Mesenchymal stem cell (in vitro differentiated cells and primary cell): ENCODE results near the gene FAM167B.
A peak's percentile ranks its signal among the peaks of the same experiment; 100 is the strongest.

Experiments used
- DNase-seq: peaks from one replicate; pipeline ENCODE4 v3.0.0-alpha.2; 2013
- H2AFZ ChIP-seq: one replicate; pipeline ENCODE4 v1.6.1; 2013; ENCODE audit warnings: low read depth, mild to moderate bottlenecking, control low read depth, inconsistent platforms, low read length, moderate library complexity
- H2AK5ac ChIP-seq: 2 replicates; pipeline ENCODE4 v1.6.1; 2013; ENCODE audit warnings: low read length, moderate library complexity, mild to moderate bottlenecking, inconsistent platforms; ENCODE audit not compliant: severe bottlenecking
- H2BK120ac ChIP-seq: one replicate; pipeline ENCODE4 v1.6.1; 2013; ENCODE audit warnings: low read depth, mild to moderate bottlenecking, inconsistent platforms, low read length, moderate library complexity
- H2BK12ac ChIP-seq, 2 experiments: one replicate each; pipeline ENCODE4 v1.6.1; 2013; ENCODE audit warnings: inconsistent platforms in 2 of 2, low read length in 2 of 2, mild to moderate bottlenecking in 2 of 2, moderate library complexity in 2 of 2, control low read depth in 1 of 2
- H2BK15ac ChIP-seq: one replicate; pipeline ENCODE4 v1.6.1; 2013; ENCODE audit warnings: mild to moderate bottlenecking, low read depth, inconsistent platforms; ENCODE audit not compliant: poor library complexity, severe bottlenecking
- H2BK5ac ChIP-seq: 2 replicates; pipeline ENCODE4 v1.6.1; 2013; ENCODE audit warnings: low read depth, mild to moderate bottlenecking, low read length, control low read depth, inconsistent platforms; ENCODE audit not compliant: poor library complexity, severe bottlenecking
- H3K14ac ChIP-seq, 2 experiments: one replicate each; pipeline ENCODE4 v1.6.1; 2013; ENCODE audit warnings: inconsistent platforms in 2 of 2, low read length in 2 of 2, control low read depth in 1 of 2, mild to moderate bottlenecking in 1 of 2, moderate library complexity in 1 of 2
- H3K18ac ChIP-seq, 2 experiments: one replicate each; pipeline ENCODE4 v1.6.1; 2013; ENCODE audit warnings: inconsistent platforms in 2 of 2, low read length in 2 of 2, control low read depth in 1 of 2, low read depth in 1 of 2, mild to moderate bottlenecking in 1 of 2
- H3K23ac ChIP-seq, 2 experiments: one replicate each; pipeline ENCODE4 v1.6.1; 2013; ENCODE audit warnings: inconsistent platforms in 2 of 2, low read length in 2 of 2, mild to moderate bottlenecking in 2 of 2, moderate library complexity in 2 of 2, control low read depth in 1 of 2
- H3K27ac ChIP-seq: 2 replicates; pipeline ENCODE4 v1.5.1; 2013; ENCODE audit warnings: mild to moderate bottlenecking, moderate library complexity, low read length, control low read depth, inconsistent platforms; ENCODE audit not compliant: poor library complexity, severe bottlenecking
- H3K27me3 ChIP-seq, 2 experiments: 2 replicates each; pipeline versions ENCODE4 v1.6.1 to v1.7.0; 2013; ENCODE audit warnings: low read length in 2 of 2, mild to moderate bottlenecking in 2 of 2, moderate library complexity in 2 of 2, control low read depth in 1 of 2, inconsistent platforms in 1 of 2; ENCODE audit not compliant: control insufficient read depth in 1 of 2, insufficient read depth in 1 of 2
- H3K36me3 ChIP-seq, 2 experiments: 2 replicates each; pipeline versions ENCODE4 v1.6.1 to v1.7.0; 2013; ENCODE audit warnings: low read length in 2 of 2, control low read depth in 1 of 2, inconsistent platforms in 1 of 2, low read depth in 1 of 2, mild to moderate bottlenecking in 1 of 2; ENCODE audit not compliant: insufficient read depth in 2 of 2, control insufficient read depth in 1 of 2
- H3K4ac ChIP-seq, 2 experiments: one replicate each; pipeline ENCODE4 v1.6.1; 2013; ENCODE audit warnings: inconsistent platforms in 2 of 2, low read length in 2 of 2, mild to moderate bottlenecking in 2 of 2, moderate library complexity in 2 of 2, control low read depth in 1 of 2, low read depth in 1 of 2
- H3K4me1 ChIP-seq: 2 replicates; pipeline ENCODE4 v1.6.1; 2013; ENCODE audit warnings: low read depth, low read length, control low read depth; ENCODE audit not compliant: control insufficient read depth, insufficient read depth
- H3K4me2 ChIP-seq: 2 replicates; pipeline ENCODE4 v1.6.1; 2013; ENCODE audit warnings: low read length, mild to moderate bottlenecking, inconsistent platforms; ENCODE audit not compliant: poor library complexity, severe bottlenecking
- H3K4me3 ChIP-seq, 2 experiments: 2 replicates each; pipeline versions ENCODE4 v1.5.1 to v1.7.0; 2013; ENCODE audit warnings: low read length in 2 of 2, mild to moderate bottlenecking in 2 of 2, control low read depth in 1 of 2, low read depth in 1 of 2; ENCODE audit not compliant: insufficient read depth in 1 of 2
- H3K79me1 ChIP-seq: replicated peaks from 2 replicates; pipeline ENCODE4 v1.6.1; 2013; ENCODE audit warnings: mild to moderate bottlenecking, control low read depth, low read length, inconsistent platforms; ENCODE audit not compliant: poor library complexity, severe bottlenecking
- H3K9ac ChIP-seq: 2 replicates; pipeline ENCODE4 v1.7.0; 2013; ENCODE audit warnings: mild to moderate bottlenecking, low read length, moderate library complexity
- H3K9me3 ChIP-seq: 2 replicates; pipeline ENCODE4 v1.7.0; 2013; ENCODE audit warnings: mild to moderate bottlenecking, low read length; ENCODE audit not compliant: control insufficient read depth
- H4K8ac ChIP-seq: one replicate; pipeline ENCODE4 v1.6.1; 2013; ENCODE audit warnings: inconsistent platforms, mild to moderate bottlenecking, low read length, moderate library complexity
- H4K91ac ChIP-seq: one replicate; pipeline ENCODE4 v1.6.1; 2013; ENCODE audit warnings: mild to moderate bottlenecking, low read length, inconsistent platforms
- WGBS: methylation state at CpG from one replicate; pipeline ENCODE4 v1.1.7; 2013; ENCODE audit warnings: mixed read lengths; 5-methylcytosine and 5-hydroxymethylcytosine counted together

FAM167B gene

DNA sequence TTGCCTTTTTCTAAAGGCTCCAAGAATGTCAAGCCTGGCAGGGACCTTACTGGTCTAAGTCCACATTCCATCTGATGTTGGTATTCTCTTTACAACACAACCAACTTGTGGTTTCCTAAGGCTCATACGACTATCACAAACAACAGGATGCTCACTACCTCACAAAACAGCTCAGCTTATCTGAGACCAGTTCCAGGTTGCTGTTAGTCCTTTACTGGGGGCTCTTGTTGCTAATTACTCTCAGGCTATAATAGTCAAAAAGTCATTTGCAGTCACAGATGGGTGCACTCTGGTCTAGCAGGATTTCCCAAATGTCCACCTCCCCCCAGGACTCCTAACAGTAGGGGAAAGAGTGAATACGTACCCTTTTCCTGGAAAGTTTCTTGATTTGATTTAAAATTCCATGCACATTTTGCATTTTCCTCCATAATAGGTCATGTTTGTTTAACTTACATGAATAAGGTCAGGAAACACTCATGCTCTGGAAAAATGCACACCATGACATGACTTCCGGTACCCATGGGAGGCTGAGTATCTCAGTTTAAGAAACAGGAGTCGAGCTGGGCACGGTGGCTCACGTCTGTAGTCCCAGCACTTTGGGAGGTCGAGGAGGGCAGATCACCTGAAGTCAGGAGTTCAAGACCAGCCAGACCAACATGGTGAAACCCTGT, 20.0 kb downstream of the FAM167B start:
- whole genome bisulfite sequencing: 30% methylated on average over 6 of the region's 7 CpGs
- H4K91ac ChIP-seq: no peak overlapping the region
- H4K8ac ChIP-seq: no peak overlapping the region
- no peak overlapping the region for H3K14ac ChIP-seq
- peak; percentile 76 for DNase-seq
- no peak overlapping the region for H3K4me3 ChIP-seq
- no peak overlapping the region for H2BK120ac ChIP-seq
- H3K36me3 ChIP-seq: no peaks in the 10 kb centered on the region
- peak overlapping the region; percentile 38 for H3K27ac ChIP-seq
- peaks cover 2% of the 10 kb centered on the region for H3K4me1 ChIP-seq
- H2BK15ac ChIP-seq: no peak overlapping the region
- H3K4me2 ChIP-seq: no peak overlapping the region
- no peak overlapping the region for H2BK12ac ChIP-seq
- H3K9ac ChIP-seq: no peak overlapping the region
- H2AK5ac ChIP-seq: no peak overlapping the region
- no peak overlapping the region for H3K18ac ChIP-seq
- no peaks in the 10 kb centered on the region for H3K9me3 ChIP-seq
- H2BK5ac ChIP-seq: no peak overlapping the region
- peak overlapping the region; percentile 0 for H2AFZ ChIP-seq
- no peaks in the 10 kb centered on the region for H3K79me1 ChIP-seq
- H3K4ac ChIP-seq: no peak overlapping the region
- H3K23ac ChIP-seq: no peak overlapping the region
- peaks cover 0 to 14% of the 10 kb centered on the region in 2 experiments for H3K27me3 ChIP-seq

DNA sequence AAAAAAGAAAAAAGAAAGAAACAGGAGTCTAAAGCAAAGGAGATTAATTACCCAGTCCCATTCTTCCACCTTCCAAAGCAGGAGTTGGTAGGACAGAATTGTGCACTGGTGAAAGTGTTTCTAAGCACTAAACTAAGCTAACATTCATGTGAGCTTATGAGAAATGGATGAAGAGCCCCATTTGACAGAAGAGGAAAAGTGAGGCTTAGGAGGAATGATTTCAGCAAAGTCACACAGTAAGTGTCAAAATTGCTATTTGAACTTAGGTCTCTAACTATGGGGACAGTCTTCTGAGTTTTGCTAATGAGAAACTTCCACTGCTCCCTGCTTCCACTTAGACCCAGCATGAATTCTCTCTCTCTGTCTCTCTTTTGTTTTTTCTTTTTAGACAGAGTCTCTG, 22.7 kb downstream of the FAM167B start:
- Histone ChIP-seq H3K27ac (no peak overlapping the region), H2BK120ac (no peak overlapping the region), H3K4me1 (peaks cover 9% of the 10 kb centered on the region), H3K9me3 (no peaks in the 10 kb centered on the region), H3K23ac (no peak overlapping the region), H2BK15ac (no peak overlapping the region), H2AFZ (no peak overlapping the region), H3K27me3 (peaks cover 13 to 41% of the 10 kb centered on the region in 2 experiments), H2BK5ac (no peak overlapping the region), H2AK5ac (no peak overlapping the region), H3K4me2 (no peak overlapping the region), H3K9ac (no peak overlapping the region), H3K36me3 (no peaks in the 10 kb centered on the region), H4K8ac (no peak overlapping the region), H3K79me1 (no peaks in the 10 kb centered on the region), H4K91ac (no peak overlapping the region), H3K4ac (no peak overlapping the region), H3K14ac (no peak overlapping the region), H3K18ac (no peak overlapping the region), H3K4me3 (no peak overlapping the region), H2BK12ac (no peak overlapping the region)
- no peak for DNase-seq

DNA sequence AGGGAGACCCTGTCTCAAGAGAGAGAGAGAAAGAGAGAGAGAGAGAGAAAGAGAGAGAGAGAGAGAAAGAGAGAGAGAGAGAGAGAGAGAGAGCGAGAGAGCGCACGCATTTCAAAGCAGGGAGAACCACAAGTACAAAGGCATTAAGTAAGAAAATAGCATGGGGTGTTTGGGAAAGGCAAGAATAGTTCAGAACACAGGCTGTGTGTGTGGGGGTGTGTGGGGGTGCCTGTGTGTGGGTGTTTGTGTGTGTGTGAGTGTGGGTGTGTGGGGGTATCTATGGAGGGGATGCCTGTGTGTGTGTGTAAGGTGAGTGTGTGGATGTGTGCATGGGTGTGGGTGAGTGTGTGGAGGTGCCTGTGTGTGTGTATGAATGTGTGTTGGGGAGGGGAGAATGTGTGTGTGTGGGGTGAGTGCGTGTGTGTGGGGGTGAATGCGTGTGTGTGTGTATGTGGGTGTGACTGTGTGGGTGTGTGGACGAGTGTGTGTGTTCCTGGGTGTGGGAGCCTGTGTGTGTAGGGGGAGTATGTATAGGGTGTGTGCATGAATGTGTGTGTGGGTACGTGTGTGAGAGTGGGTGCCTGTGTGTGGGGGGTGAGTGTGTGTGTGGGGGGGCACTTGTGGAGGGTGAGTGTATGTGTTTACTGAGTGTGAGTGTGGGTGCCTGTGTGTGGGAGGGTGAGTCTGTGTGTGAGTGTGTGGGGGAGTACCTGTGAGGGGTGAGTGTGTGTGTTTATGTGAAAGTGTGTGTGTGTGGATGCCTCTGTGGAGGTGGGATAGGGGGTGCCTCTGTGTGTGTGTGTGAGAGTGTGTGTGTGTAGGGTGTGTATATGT, 25.8 kb downstream of the FAM167B start:
- no peak overlapping the region for H3K4me2 ChIP-seq
- no peak overlapping the region for H3K27ac ChIP-seq
- H3K36me3 ChIP-seq: no peaks in the 10 kb centered on the region
- H3K9ac ChIP-seq: no peak overlapping the region
- no peak overlapping the region for H2BK120ac ChIP-seq
- 76% methylated on average over 7 of the region's 7 CpGs for WGBS
- H2BK5ac ChIP-seq: no peak overlapping the region
- H3K23ac ChIP-seq: peak overlapping the region in 1 of 2 experiments; percentile 37
- no peak overlapping the region for H3K4me3 ChIP-seq
- no peaks in the 10 kb centered on the region for H3K9me3 ChIP-seq
- H3K27me3 ChIP-seq: peaks cover 13 to 70% of the 10 kb centered on the region in 2 experiments
- H4K8ac ChIP-seq: peak overlapping the region; percentile 19
- H2BK15ac ChIP-seq: peak overlapping the region; percentile 74
- no peak for DNase-seq
- H2AFZ ChIP-seq: no peak overlapping the region
- H3K18ac ChIP-seq: peak overlapping the region; percentile 34 to 52
- H3K14ac ChIP-seq: peak overlapping the region in 1 of 2 experiments; percentile 96
- H3K4ac ChIP-seq: peak overlapping the region in 1 of 2 experiments; percentile 49
- H3K4me1 ChIP-seq: peaks cover 8% of the 10 kb centered on the region
- peak overlapping the region; percentile 73 for H4K91ac ChIP-seq
- peak overlapping the region; percentile 32 to 89 for H2BK12ac ChIP-seq
- no peak overlapping the region for H2AK5ac ChIP-seq
- H3K79me1 ChIP-seq: no peaks in the 10 kb centered on the region
